ENCODE data around the gene FOS. TPM values are rescaled to one million over a fixed set of nuclear protein-coding genes. Genes with fewer than 3 reads are reported as not detected.

FOS gene
- total and polyA plus RNA-seq, 2 of the 13 experiments (the other 11 are each of a cell fraction or from before 2014, with no cell fraction given) = 15.9 to 24.2 TPM

- 16% methylated on average over 8 of the region's 9 CpGs for WGBS (ENCODE audit: low lambda C conversion rate)
- no peak for FAIRE-seq
- CTCF ChIA-PET (ENCODE audit: low intra/inter-chr PET ratio, low total read pairs) = no interaction called here
These were observed 41.7 kb upstream of the FOS start for GRCh38 chr14:75236901-75237419.

More at GRCh38 chr14:75236901-75237419, 41.7 kb upstream of the FOS start:
- H4K20me1 ChIP-seq (ENCODE audit: insufficient read depth, low read length) = no peaks in the 10 kb centered on the region
- no peak for TF ChIP-seq ZNF646 (CRISPR knock-in tag; IDR thresholded peaks at IDR 0.05)
- no peak for TF ChIP-seq PRPF4 (IDR thresholded peaks at IDR 0.05; ENCODE audit: low read depth, low read length, poor library complexity, severe bottlenecking)
- TF ChIP-seq NFE2L2 (IDR thresholded peaks at IDR 0.05; ENCODE audit: low read length) = no peak
- no peak for TF ChIP-seq ZC3H13 (CRISPR knock-in tag; IDR thresholded peaks at IDR 0.05)
- no peak for TF ChIP-seq KDM6A (CRISPR knock-in tag; IDR thresholded peaks at IDR 0.05; ENCODE audit: low read depth)
- TF ChIP-seq FOXP1 (IDR thresholded peaks at IDR 0.05) = no peak
- no peak for TF ChIP-seq FOXP1 (CRISPR knock-in tag; IDR thresholded peaks at IDR 0.05)
- no peak for TF ChIP-seq ELF3 (CRISPR knock-in tag; IDR thresholded peaks at IDR 0.05)
- TF ChIP-seq MATR3 (CRISPR knock-in tag; IDR thresholded peaks at IDR 0.05) = no peak
- TF ChIP-seq MTF1 (CRISPR knock-in tag; IDR thresholded peaks at IDR 0.05) = no peak
- no peak for TF ChIP-seq NFKB2 (CRISPR knock-in tag; IDR thresholded peaks at IDR 0.05; ENCODE audit: borderline replicate concordance)
- no peak for TF ChIP-seq BHLHE40 (IDR thresholded peaks at IDR 0.05; ENCODE audit: low read length)
- TF ChIP-seq ZNF124 (CRISPR knock-in tag; IDR thresholded peaks at IDR 0.05) = no peak
- TF ChIP-seq KLF11 (CRISPR knock-in tag; IDR thresholded peaks at IDR 0.05) = no peak
- no peak for TF ChIP-seq NFE2 (CRISPR knock-in tag; IDR thresholded peaks at IDR 0.05)
- no peak for TF ChIP-seq HOXA9 (CRISPR knock-in tag; IDR thresholded peaks at IDR 0.05; ENCODE audit: borderline replicate concordance)
- no peak for TF ChIP-seq HNRNPUL1 (IDR thresholded peaks at IDR 0.05; ENCODE audit: low read depth, low read length)
- TF ChIP-seq ISL2 (CRISPR knock-in tag; IDR thresholded peaks at IDR 0.05) = no peak
- no peaks in the 10 kb centered on the region for H3K9me3 ChIP-seq (ENCODE audit: low read length)
- no peaks in the 10 kb centered on the region for H3K36me3 ChIP-seq (replicated peaks in 1 of 2; ENCODE audit: control insufficient read depth in 1 of 2, insufficient read depth in 2 of 2, low read length in 2 of 2)
- no peaks in the 10 kb centered on the region for H3K79me2 ChIP-seq (ENCODE audit: insufficient read depth, low read length)
- H3K27me3 ChIP-seq (ENCODE audit: control insufficient read depth in 1 of 2, insufficient read depth in 2 of 2, low read length in 2 of 2) = peaks cover 1 to 37% of the 10 kb centered on the region in 2 experiments; a peak in 3 of 5 replicates
- in situ Hi-C loops (cut with HindIII; ENCODE audit: extremely low pct_ligation_motif_present, low pct_unique_long_range_greater_than_20kb) = no loop called here
- H3K4me1 ChIP-seq (ENCODE audit: insufficient read depth, low read length) = peaks cover 34% of the 10 kb centered on the region
- BruUV-seq (replicated peaks) = no TSS peak
- H3K4me3 ChIP-seq (replicated peaks in 1 of 3; ENCODE audit: insufficient read depth in 1 of 3, low read depth in 2 of 3, low read length in 3 of 3) = no peak overlapping the region
- DNase-seq (ENCODE audit: low spot score) (no peak), ATAC-seq (peak; percentile 45)
- no peak overlapping the region for H3K9ac ChIP-seq (ENCODE audit: insufficient read depth, low read depth, low read length)
- H3K4me2 ChIP-seq (ENCODE audit: low read depth, low read length) = peak overlapping the region; percentile 34
- POLR2A ChIA-PET = no interaction called here
- intact Hi-C loops (cut with micrococcal nuclease; ENCODE audit: unreplicated experiment) = loop anchor here (10.0 kb wide), 1 partner anchor 658 kb away; no protein-coding TSS in a partner anchor
- no peak overlapping the region for H3K27ac ChIP-seq (ENCODE audit: extremely low read length, insufficient read depth, low read length)
- H2AFZ ChIP-seq (ENCODE audit: low read length) = no peak overlapping the region
